ENCODE measurements around the gene SLC25A1.

SLC25A1 gene

GRCh38 chr22:19183216-19183615, 4.7 kb upstream of the SLC25A1 start:
- TF ChIP-seq RAD21 (IDR thresholded peaks at IDR 0.05; ENCODE audit: low read depth): no peak

GRCh38 chr22:19182472-19183157, 4.1 kb upstream of the SLC25A1 start:
- TF ChIP-seq REST (IDR thresholded peaks at IDR 0.05; ENCODE audit: low read depth) (no peak), TAF1 (IDR thresholded peaks at IDR 0.05; ENCODE audit: low read depth) (no peak), MAX (IDR thresholded peaks at IDR 0.05) (no peak), TEAD4 (IDR thresholded peaks at IDR 0.05) (no peak), EGR1 (IDR thresholded peaks at IDR 0.05) (no peak), USF1 (IDR thresholded peaks at IDR 0.05) (no peak), FOXM1 (IDR thresholded peaks at IDR 0.05; ENCODE audit: borderline replicate concordance, low read depth) (no peak), CREB1 (IDR thresholded peaks at IDR 0.05; ENCODE audit: low read depth) (no peak), ZBTB7A (IDR thresholded peaks at IDR 0.05; ENCODE audit: low read depth) (no peak), RAD21 (IDR thresholded peaks at IDR 0.05; ENCODE audit: low read depth) (no peak), CEBPB (IDR thresholded peaks at IDR 0.05) (no peak), TCF12 (IDR thresholded peaks at IDR 0.05; ENCODE audit: low read depth) (no peak), NFIC (IDR thresholded peaks at IDR 0.05) (no peak), YY1 (IDR thresholded peaks at IDR 0.05; ENCODE audit: low read depth) (no peak), EP300 (IDR thresholded peaks at IDR 0.05; ENCODE audit: borderline replicate concordance) (no peak)

GRCh38 chr22:19181786-19182471, 3.4 kb upstream of the SLC25A1 start:
- no peak for TF ChIP-seq FOXM1 (IDR thresholded peaks at IDR 0.05; ENCODE audit: borderline replicate concordance, low read depth)
- no peak for TF ChIP-seq REST (IDR thresholded peaks at IDR 0.05; ENCODE audit: low read depth)
- no peak for TF ChIP-seq RAD21 (IDR thresholded peaks at IDR 0.05; ENCODE audit: low read depth)
- no peak for TF ChIP-seq CEBPB (IDR thresholded peaks at IDR 0.05)
- no peak for TF ChIP-seq NFIC (IDR thresholded peaks at IDR 0.05)
- no peak for TF ChIP-seq YY1 (IDR thresholded peaks at IDR 0.05; ENCODE audit: low read depth)
- TF ChIP-seq CREB1 (IDR thresholded peaks at IDR 0.05; ENCODE audit: low read depth): no peak
- TF ChIP-seq TAF1 (IDR thresholded peaks at IDR 0.05; ENCODE audit: low read depth): no peak
- TF ChIP-seq EP300 (IDR thresholded peaks at IDR 0.05; ENCODE audit: borderline replicate concordance): no peak
- no peak for TF ChIP-seq TEAD4 (IDR thresholded peaks at IDR 0.05)
- no peak for TF ChIP-seq ZBTB7A (IDR thresholded peaks at IDR 0.05; ENCODE audit: low read depth)
- no peak for TF ChIP-seq USF1 (IDR thresholded peaks at IDR 0.05)
- TF ChIP-seq EGR1 (IDR thresholded peaks at IDR 0.05): no peak
- no peak for TF ChIP-seq MAX (IDR thresholded peaks at IDR 0.05)
- TF ChIP-seq TCF12 (IDR thresholded peaks at IDR 0.05; ENCODE audit: low read depth): no peak

- no peak for TF ChIP-seq EP300 (IDR thresholded peaks at IDR 0.05; ENCODE audit: borderline replicate concordance)
- no peak for TF ChIP-seq TAF1 (IDR thresholded peaks at IDR 0.05; ENCODE audit: low read depth)
- TF ChIP-seq EGR1 (IDR thresholded peaks at IDR 0.05): no peak
Measured at GRCh38 chr22:19180740-19181410, 2.3 kb upstream of the SLC25A1 start.

- TF ChIP-seq FOXM1 (IDR thresholded peaks at IDR 0.05; ENCODE audit: borderline replicate concordance, low read depth) (no peak), CEBPB (IDR thresholded peaks at IDR 0.05) (no peak)
Measured at GRCh38 chr22:19180234-19180633, 1.7 kb upstream of the SLC25A1 start.

Measured in Ishikawa (cell line).